HG03354 (cell line): ENCODE data around the gene ALG8.

ENCODE experiments used
- ATAC-seq: cut with Tn5 transposase; IDR thresholded peaks from one replicate; pipeline ENCODE4 v1.9.1; 2021; ENCODE audit warnings: mild to moderate bottlenecking; ENCODE audit not compliant: unreplicated experiment, poor library complexity, severe bottlenecking

Gene ALG8

DNA sequence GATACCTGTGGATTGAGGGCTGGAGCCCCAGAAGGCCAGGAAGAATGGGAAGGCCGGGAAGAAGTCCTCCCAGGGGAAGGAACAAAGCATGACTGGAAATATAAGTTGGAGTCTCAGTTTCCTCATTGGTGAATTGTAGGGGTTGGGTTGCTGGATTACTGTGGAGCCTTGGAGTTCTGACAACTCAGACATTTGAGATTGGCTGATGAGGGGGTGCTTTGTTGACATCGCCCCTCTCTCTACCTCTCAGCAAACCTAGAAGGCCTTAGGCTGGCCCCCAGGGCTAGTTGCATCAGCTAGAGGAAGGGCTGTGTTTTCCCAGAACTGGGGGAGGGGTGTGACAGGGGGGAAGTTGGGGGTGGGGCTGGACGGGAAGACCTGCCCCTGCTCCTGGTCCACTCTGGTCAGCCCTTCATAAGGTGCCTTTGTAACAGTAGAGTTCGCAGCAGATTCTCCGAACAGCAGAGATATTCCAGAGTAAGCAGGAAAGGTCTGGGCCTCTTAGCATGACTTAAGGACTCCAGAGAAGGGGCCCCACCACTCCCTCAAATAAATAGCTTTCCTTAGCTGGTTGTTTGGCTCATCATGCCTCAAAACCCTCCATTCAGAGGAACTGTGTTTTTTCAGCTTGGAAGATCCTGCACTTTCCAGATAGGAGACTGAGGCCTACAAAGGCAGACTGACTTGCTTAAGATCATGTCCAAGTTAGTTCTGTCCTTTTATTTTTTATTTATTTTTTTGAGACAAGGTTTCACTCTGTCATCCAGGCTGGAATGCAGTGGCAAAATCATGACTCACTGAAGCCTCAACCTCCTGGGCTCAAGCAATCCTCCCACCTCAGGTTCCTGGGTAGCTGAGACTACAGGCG lies 88.2 kb downstream of the ALG8 start:
- no peak for ATAC-seq
